NT2/D1 (cell line): Measurements from ENCODE around the gene SSBP2.

ENCODE experiments used
- SUZ12 ChIP-seq: IDR thresholded peaks from 2 replicates; pipeline ENCODE4 v1.6.1; 2011; ENCODE audit not compliant: insufficient read length, insufficient read depth; ENCODE audit errors: extremely low read depth
- YY1 ChIP-seq: IDR thresholded peaks from 2 replicates; pipeline ENCODE4 v1.6.1; 2011; ENCODE audit not compliant: insufficient read length, insufficient read depth
- ZNF274 ChIP-seq: IDR thresholded peaks from 2 replicates; pipeline ENCODE4 v1.6.1; 2011; ENCODE audit warnings: mild to moderate bottlenecking, low read depth, low read length

- TF ChIP-seq YY1, result no peak
- no peak for TF ChIP-seq ZNF274
- TF ChIP-seq SUZ12, result no peak
These were observed 195.0 kb downstream of the SSBP2 start for GRCh38 chr5:81555865-81556264.
